Measurements from ENCODE around the gene FUT7. TPM values are rescaled to one million over a fixed set of nuclear protein-coding genes. Genes with fewer than 3 reads are reported as not detected.

Gene FUT7
- total RNA-seq, 6 donors from 2014 or later: 0.94 to 2.3 (median 2.0) TPM; not detected in 1

DNA sequence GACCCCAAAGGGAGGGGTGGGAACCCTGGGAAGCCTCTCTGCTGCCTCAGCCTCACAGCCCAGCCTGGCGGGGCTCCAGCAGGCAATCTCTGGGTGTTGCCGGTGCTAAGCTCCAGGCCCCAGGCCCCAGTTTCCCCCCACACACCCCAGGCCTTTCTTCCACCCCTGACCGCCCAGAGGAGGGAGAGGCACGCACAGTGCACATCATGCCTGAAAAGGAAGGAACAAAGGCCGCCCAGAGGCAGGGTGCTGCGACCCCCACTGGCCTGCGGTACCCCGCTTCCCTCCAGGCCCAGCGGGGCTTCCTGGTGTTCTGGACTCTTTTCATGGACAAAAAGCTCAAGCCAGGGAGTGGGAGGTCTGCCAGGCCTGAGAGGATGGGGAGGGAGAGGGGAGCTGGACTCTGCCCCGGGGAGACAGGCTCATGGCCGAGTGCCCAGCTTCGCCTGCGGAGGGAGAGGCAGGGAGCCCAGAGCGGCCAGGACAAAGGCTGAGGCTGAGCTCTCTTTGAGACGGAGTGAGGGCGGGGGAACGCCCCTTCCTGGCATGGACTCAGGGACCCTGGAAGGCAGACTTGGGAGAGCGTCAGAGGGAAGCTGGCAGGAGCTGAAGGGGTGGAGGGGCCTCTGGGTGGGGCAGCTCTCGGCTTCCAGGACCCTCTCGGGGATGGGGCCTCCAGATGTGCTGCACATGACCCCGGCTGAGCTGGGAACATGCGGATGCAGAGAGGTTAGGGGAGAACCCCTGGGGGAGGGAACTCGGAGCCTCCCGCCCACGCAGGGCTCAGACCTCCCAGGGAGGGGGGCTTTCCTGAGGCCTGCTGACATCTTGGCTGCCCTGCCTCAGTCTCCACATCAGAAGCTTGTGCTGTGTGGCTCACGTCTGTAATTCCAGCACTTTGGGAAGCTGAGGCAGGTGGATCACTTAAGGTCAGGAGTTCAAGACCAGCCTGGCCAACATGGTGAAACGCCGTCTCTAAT is 23.8 kb upstream of the FUT7 start:
- H3K36me3 ChIP-seq: no peaks in the 10 kb centered on the region
- H3K27ac ChIP-seq: no peak overlapping the region
- peak in 1 of 2 donors; percentile 84 for DNase-seq
- TF ChIP-seq POLR2A (IDR thresholded peaks at IDR 0.05) (no peak), POLR2AphosphoS5 (IDR thresholded peaks at IDR 0.05) (no peak), EP300 (IDR thresholded peaks at IDR 0.05) (no peak)
- TF ChIP-seq, protein P1, sequence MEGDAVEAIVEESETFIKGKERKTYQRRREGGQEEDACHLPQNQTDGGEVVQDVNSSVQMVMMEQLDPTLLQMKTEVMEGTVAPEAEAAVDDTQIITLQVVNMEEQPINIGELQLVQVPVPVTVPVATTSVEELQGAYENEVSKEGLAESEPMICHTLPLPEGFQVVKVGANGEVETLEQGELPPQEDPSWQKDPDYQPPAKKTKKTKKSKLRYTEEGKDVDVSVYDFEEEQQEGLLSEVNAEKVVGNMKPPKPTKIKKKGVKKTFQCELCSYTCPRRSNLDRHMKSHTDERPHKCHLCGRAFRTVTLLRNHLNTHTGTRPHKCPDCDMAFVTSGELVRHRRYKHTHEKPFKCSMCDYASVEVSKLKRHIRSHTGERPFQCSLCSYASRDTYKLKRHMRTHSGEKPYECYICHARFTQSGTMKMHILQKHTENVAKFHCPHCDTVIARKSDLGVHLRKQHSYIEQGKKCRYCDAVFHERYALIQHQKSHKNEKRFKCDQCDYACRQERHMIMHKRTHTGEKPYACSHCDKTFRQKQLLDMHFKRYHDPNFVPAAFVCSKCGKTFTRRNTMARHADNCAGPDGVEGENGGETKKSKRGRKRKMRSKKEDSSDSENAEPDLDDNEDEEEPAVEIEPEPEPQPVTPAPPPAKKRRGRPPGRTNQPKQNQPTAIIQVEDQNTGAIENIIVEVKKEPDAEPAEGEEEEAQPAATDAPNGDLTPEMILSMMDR (IDR thresholded peaks at IDR 0.05): no peak
- no peak overlapping the region for H3K4me3 ChIP-seq
- peak; percentile 50 to 85 for ATAC-seq (ENCODE audit: low FRiP score in 2 of 2)
- 39 to 49% methylated on average over 15 to 28 of the region's 28 CpGs for WGBS, 2 donors
- peaks cover 0 to 23% (median 13%) of the 10 kb centered on the region in 4 donors for H3K27me3 ChIP-seq
- peaks cover 23 to 34% (median 28%) of the 10 kb centered on the region in 4 donors for H3K4me1 ChIP-seq
- H3K9me3 ChIP-seq: no peaks in the 10 kb centered on the region

DNA sequence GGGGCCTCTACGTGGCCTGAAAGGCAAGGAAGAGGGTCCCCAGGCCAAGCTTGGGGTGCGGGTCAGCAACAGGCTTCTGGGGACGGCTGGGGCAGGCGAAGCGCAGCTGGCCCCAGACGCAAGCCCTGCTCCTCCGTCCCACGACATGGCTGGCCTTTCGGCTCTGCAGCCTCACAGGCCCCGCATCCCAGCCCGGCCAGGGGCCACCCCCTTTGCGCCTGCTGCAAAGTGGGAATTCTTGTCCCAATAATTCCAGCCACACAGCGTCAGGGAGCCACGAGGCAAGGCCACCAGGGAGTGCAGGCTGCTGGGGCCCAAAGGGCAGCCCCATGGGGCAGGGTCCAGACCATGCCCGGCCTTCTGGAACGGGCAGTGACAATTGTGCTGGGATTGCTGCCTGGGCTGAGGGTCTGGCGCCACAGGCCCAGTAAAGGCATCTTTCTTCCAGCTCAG is 23.1 kb upstream of the FUT7 start:
- 79 to 84% methylated on average over 12 to 16 of the region's 17 CpGs for WGBS, 2 donors
- no peak overlapping the region for H3K4me3 ChIP-seq
- no peak for ATAC-seq (ENCODE audit: low FRiP score in 2 of 2)

GRCh38 chr9:137053944-137054931 is 22.4 kb upstream of the FUT7 start, which contains the start of gene ENTPD2:
TSS of gene ENTPD2 (minus strand) at chr9:137054061. CDS start at chr9:137053997, 64 bp downstream.
- Histone ChIP-seq H3K27me3 (peaks cover 0 to 29% (median 15%) of the 10 kb centered on the region in 4 donors), H3K27ac (peak within 1 kb of the TSS in 1 of 4 donors; percentile 39), H3K4me3 (peak within 1 kb of the TSS; percentile 1 to 57 (median 50)), H3K9me3 (no peaks in the 10 kb centered on the region), H3K36me3 (no peaks in the 10 kb centered on the region), H3K4me1 (peaks cover 23 to 34% (median 28%) of the 10 kb centered on the region in 4 donors)
- WGBS, 2 donors: 35 to 76% methylated on average over 10 to 48 of the region's 90 CpGs
- TF ChIP-seq POLR2A (IDR thresholded peaks at IDR 0.05): peak in 1 of 4 donors; percentile 12
- no peak for TF ChIP-seq POLR2AphosphoS5 (IDR thresholded peaks at IDR 0.05)
- TF ChIP-seq EP300 (IDR thresholded peaks at IDR 0.05): no peak
- TF ChIP-seq, protein P1 (IDR thresholded peaks at IDR 0.05): peak in 1 of 6 experiments; percentile 1
- DNase-seq: peak; percentile 63 to 93
- ATAC-seq (ENCODE audit: low FRiP score in 2 of 2): no peak

More for the DNA sequence above, 23.1 kb upstream of the FUT7 start:
- no peaks in the 10 kb centered on the region for H3K36me3 ChIP-seq
- TF ChIP-seq, protein P1 (IDR thresholded peaks at IDR 0.05): no peak
- TF ChIP-seq POLR2A (IDR thresholded peaks at IDR 0.05) (no peak), EP300 (IDR thresholded peaks at IDR 0.05) (no peak), POLR2AphosphoS5 (IDR thresholded peaks at IDR 0.05) (no peak)
- H3K27ac ChIP-seq: no peak overlapping the region
- peaks cover 0 to 23% (median 13%) of the 10 kb centered on the region in 4 donors for H3K27me3 ChIP-seq
- no peaks in the 10 kb centered on the region for H3K9me3 ChIP-seq
- DNase-seq: peak in 1 of 2 donors; percentile 78
- H3K4me1 ChIP-seq: peaks cover 23 to 34% (median 28%) of the 10 kb centered on the region in 4 donors
